Stimulated activated CD4-positive, alpha-beta T cell treated with anti-CD3 and anti-CD28 coated beads, Interleukin-1b, Interleukin-23, amount 100 ng/mL, for 24 hours (primary cell): ENCODE measurements around the gene PKM.
"Not testable (repeated sequence)": the region's sequence is repeated elsewhere in the genome, so short reads cannot be mapped to it uniquely, and the experiment has no call there.

Experiments used
- DNase-seq, 4 experiments: peaks; one replicate each; pipeline ENCODE4 v3.0.0-alpha.2; 2020; ENCODE audit warnings: low read depth in 4 of 4, low spot score in 1 of 4

PKM gene

GRCh38 chr15:72231066-72231832 is at the start of gene PKM:
TSS of gene PKM (minus strand) at chr15:72231190. CDS start at chr15:72219097, 12,093 bp downstream.
- peak; percentile 95 to 99 (median 96) for DNase-seq

- DNase-seq: no peak
Observed at GRCh38 chr15:72280751-72281150, 49.8 kb upstream of the PKM start.

- no peak for DNase-seq
Observed at GRCh38 chr15:72278737-72279136, 47.7 kb upstream of the PKM start.

GRCh38 chr15:72276326-72276700 is 45.3 kb upstream of the PKM start:
- no peak for DNase-seq

- DNase-seq: not testable (repeated sequence)
Observed at GRCh38 chr15:72275635-72276325, 44.8 kb upstream of the PKM start.

GRCh38 chr15:72272997-72273352 is 42.0 kb upstream of the PKM start:
- DNase-seq: no peak

GRCh38 chr15:72272213-72272996 is 41.4 kb upstream of the PKM start, which contains the start of gene PARP6:
TSS of gene PARP6 (minus strand) at chr15:72272554. CDS start at chr15:72267477, 5,077 bp downstream.
- peak; percentile 95 to 99 (median 96) for DNase-seq

- DNase-seq: no peak
Observed at GRCh38 chr15:72271895-72272212, 40.9 kb upstream of the PKM start.

- DNase-seq: no peak
Observed at GRCh38 chr15:72271221-72271620, 40.2 kb upstream of the PKM start.

GRCh38 chr15:72269739-72270138 is 38.7 kb upstream of the PKM start:
- DNase-seq: no peak

- no peak for DNase-seq
Observed at GRCh38 chr15:72265031-72265430, 34.0 kb upstream of the PKM start.

- DNase-seq: no peak
Observed at GRCh38 chr15:72252663-72253299, 21.8 kb upstream of the PKM start.

GRCh38 chr15:72249142-72249810 is 18.3 kb upstream of the PKM start:
- no peak for DNase-seq

- DNase-seq: no peak
Observed at GRCh38 chr15:72248514-72248913, 17.5 kb upstream of the PKM start.

GRCh38 chr15:72242775-72243370 is 11.9 kb upstream of the PKM start:
- no peak for DNase-seq

- no peak for DNase-seq
Observed at GRCh38 chr15:72239652-72240051, 8.7 kb upstream of the PKM start.

- DNase-seq: no peak
Observed at GRCh38 chr15:72238586-72238985, 7.6 kb upstream of the PKM start.

GRCh38 chr15:72237853-72238224 is 6.8 kb upstream of the PKM start:
- DNase-seq: no peak

GRCh38 chr15:72237029-72237852 is 6.3 kb upstream of the PKM start:
- peak in 3 of 4 experiments; percentile 22 to 72 (median 48) for DNase-seq
